Endodermal cell (in vitro differentiated cells): ENCODE data around the gene LSM7. TPM values are rescaled to one million over a fixed set of nuclear protein-coding genes. Genes with fewer than 3 reads are reported as not detected.
A peak's percentile ranks its signal among the peaks of the same experiment; 100 is the strongest.

ENCODE experiments used
- DNase-seq: peaks from one replicate; pipeline ENCODE4 v3.0.0-alpha.2; 2017
- H3K27ac ChIP-seq: 2 replicates; pipeline ENCODE4 v1.5.1; 2013; ENCODE audit warnings: mild to moderate bottlenecking, low read depth, low read length, moderate library complexity
- H3K27me3 ChIP-seq: 2 replicates; pipeline ENCODE4 v1.6.1; 2013; ENCODE audit warnings: mild to moderate bottlenecking, low read length, moderate library complexity; ENCODE audit not compliant: insufficient read depth, control insufficient read depth, poor library complexity, severe bottlenecking
- H3K36me3 ChIP-seq: 2 replicates; pipeline ENCODE4 v1.7.0; 2013; ENCODE audit warnings: mild to moderate bottlenecking, low read length, moderate library complexity; ENCODE audit not compliant: control insufficient read depth, insufficient read depth
- H3K4me1 ChIP-seq: one replicate; pipeline ENCODE4 v1.7.0; 2013; ENCODE audit warnings: low read length; ENCODE audit not compliant: control insufficient read depth, insufficient read depth
- H3K4me3 ChIP-seq: 2 replicates; pipeline ENCODE4 v1.5.1; 2013; ENCODE audit warnings: mild to moderate bottlenecking, low read length, moderate library complexity
- H3K9ac ChIP-seq: 2 replicates; pipeline ENCODE4 v1.6.1; 2013; ENCODE audit warnings: mild to moderate bottlenecking, low read length, moderate library complexity; ENCODE audit not compliant: poor library complexity, severe bottlenecking; ENCODE audit errors: extremely low read depth
- H3K9me3 ChIP-seq: 2 replicates; pipeline ENCODE4 v1.6.1; 2013; ENCODE audit warnings: mild to moderate bottlenecking, low read length, moderate library complexity; ENCODE audit not compliant: control insufficient read depth
- H3K27ac Mint-ChIP-seq: 2 replicates; pipeline ENCODE4 v1.8.0; 2020; ENCODE audit warnings: mixed read lengths
- H3K27me3 Mint-ChIP-seq: 2 replicates; pipeline ENCODE4 v1.8.0; 2021; ENCODE audit warnings: mild to moderate bottlenecking, mixed read lengths; ENCODE audit not compliant: insufficient read depth
- H3K36me3 Mint-ChIP-seq: 2 replicates; pipeline ENCODE4 v1.8.0; 2020; ENCODE audit warnings: low read depth, mixed read lengths
- H3K4me1 Mint-ChIP-seq: 2 replicates; pipeline ENCODE4 v1.8.0; 2020; ENCODE audit warnings: mixed read lengths
- H3K4me3 Mint-ChIP-seq: 2 replicates; pipeline ENCODE4 v1.8.0; 2020; ENCODE audit warnings: mild to moderate bottlenecking, moderate library complexity, mixed read lengths
- H3K9me3 Mint-ChIP-seq: 2 replicates; pipeline ENCODE4 v1.8.0; 2020; ENCODE audit warnings: mild to moderate bottlenecking, mixed read lengths
- CTCF ChIP-seq: fragments of 200-600 bp; sonication (generic); conservative IDR thresholded peaks from 2 replicates; pipeline ENCODE4 v1.5.0; 2021; ENCODE audit warnings: antibody characterized with exemption, mild to moderate bottlenecking
- WGBS, 2 experiments: methylation state at CpG; one replicate each; pipeline versions ENCODE4 v1.1.5 to v1.1.7; 2013; ENCODE audit warnings: missing lambda C conversion rate in 2 of 2, mixed read lengths in 1 of 2; ENCODE audit not compliant: insufficient coverage in 1 of 2, insufficient read length in 1 of 2; 5-methylcytosine and 5-hydroxymethylcytosine counted together
- total RNA-seq, 2 donors: library from RNA; stranded (reverse); fragmentation: NEBNext Ultra II Directional in 1 of 2; extraction: Animal tissue kit (Norgen Biotek cat#: 25700) in 1 of 2; gene quantifications; 2 replicates in 1 of 2; 3 replicates in 1 of 2; pipeline ENCODE4 v1.2.1, GENCODE V29; 2021

LSM7 gene
- total RNA-seq, 2 donors from 2014 or later = 141 to 149 TPM

DNA sequence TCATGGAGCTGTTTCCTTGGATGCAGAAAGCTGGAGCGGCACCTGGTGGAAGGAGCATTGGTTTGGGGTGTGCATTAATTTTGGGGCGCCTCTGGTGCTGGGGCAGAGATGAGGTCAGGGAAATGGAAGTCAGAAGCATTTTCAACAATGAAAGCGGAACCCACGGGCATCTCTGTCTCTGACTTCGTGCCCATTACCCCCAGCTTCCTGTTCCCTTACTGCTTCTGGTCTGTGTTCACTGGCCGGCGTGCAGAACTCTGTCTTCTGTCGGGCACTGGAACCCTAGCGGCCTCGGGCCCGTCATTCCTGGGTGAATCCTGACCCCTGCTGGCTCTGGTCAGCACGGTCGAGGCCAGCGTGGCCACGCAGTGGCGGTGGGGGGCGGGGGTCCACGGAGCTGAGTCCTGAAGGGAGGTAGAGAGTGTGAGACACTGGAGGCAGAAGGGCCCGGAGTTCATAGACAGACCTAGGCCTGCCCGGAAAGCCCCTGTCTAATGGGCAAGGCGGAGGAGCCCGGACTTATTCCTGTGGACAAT lies 12.5 kb downstream of the LSM7 start:
- H3K36me3 Mint-ChIP-seq = no peaks in the 10 kb centered on the region
- DNase-seq = peak; percentile 90
- peak; percentile 87 for TF ChIP-seq CTCF
- Histone ChIP-seq H3K4me3 (no peak overlapping the region), H3K4me1 (no peaks in the 10 kb centered on the region), H3K9me3 (peaks cover 15% of the 10 kb centered on the region), H3K27me3 (no peaks in the 10 kb centered on the region), H3K27ac (no peak overlapping the region), H3K9ac (no peak overlapping the region), H3K36me3 (no peaks in the 10 kb centered on the region)
- peaks cover 25% of the 10 kb centered on the region for H3K27me3 Mint-ChIP-seq
- peaks cover 14% of the 10 kb centered on the region for H3K9me3 Mint-ChIP-seq
- no peak overlapping the region for H3K4me3 Mint-ChIP-seq
- H3K4me1 Mint-ChIP-seq = peaks cover 3% of the 10 kb centered on the region
- H3K27ac Mint-ChIP-seq = no peak overlapping the region
- 42 to 46% methylated on average over 14 to 22 of the region's 22 CpGs for WGBS, 2 experiments

DNA sequence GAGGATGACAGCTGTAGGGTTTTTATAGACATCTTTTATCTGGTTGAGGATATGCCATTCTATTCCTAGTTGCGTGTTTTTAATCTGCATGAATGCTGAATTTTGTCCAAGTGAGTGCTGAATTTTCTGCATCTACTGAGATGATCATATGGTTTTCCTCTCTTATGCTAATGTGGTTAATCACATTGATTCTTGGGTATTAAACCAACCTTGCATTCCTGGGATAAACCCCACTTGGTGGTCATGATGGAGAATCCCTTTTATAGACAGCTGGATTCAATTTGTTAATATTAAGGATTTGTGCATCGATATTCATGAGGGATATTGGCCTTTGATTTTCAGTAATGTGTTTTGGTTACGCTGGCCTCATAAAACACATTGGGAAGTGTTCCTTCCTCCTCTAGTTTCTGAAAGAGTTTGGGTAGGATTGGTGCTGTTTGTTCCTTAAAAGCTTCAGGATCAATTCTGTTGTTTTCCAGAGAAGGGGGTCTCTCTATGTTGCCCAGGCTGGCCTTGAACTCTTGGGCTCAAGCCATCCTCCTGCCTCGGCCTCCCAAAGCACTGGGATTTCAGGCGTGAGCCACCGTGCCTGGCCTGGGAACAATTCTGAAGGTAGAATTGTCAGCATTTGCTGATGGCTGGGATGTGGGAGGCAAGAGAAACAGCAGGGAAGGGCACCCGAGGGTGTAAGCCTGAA lies 13.1 kb downstream of the LSM7 start:
- peaks cover 28% of the 10 kb centered on the region for H3K27me3 Mint-ChIP-seq
- peaks cover 3% of the 10 kb centered on the region for H3K4me1 Mint-ChIP-seq
- H3K9me3 Mint-ChIP-seq = peaks cover 14% of the 10 kb centered on the region
- TF ChIP-seq CTCF = no peak
- H3K9me3 ChIP-seq = peaks cover 15% of the 10 kb centered on the region
- no peak overlapping the region for H3K27ac Mint-ChIP-seq
- H3K9ac ChIP-seq = no peak overlapping the region
- H3K4me3 Mint-ChIP-seq = no peak overlapping the region
- no peak overlapping the region for H3K4me3 ChIP-seq
- H3K27ac ChIP-seq = no peak overlapping the region
- H3K4me1 ChIP-seq = no peaks in the 10 kb centered on the region
- H3K36me3 ChIP-seq = no peaks in the 10 kb centered on the region
- H3K27me3 ChIP-seq = peaks cover 2% of the 10 kb centered on the region
- DNase-seq = no peak
- no peaks in the 10 kb centered on the region for H3K36me3 Mint-ChIP-seq
- 88 to 92% methylated on average over 5 to 7 of the region's 7 CpGs for WGBS, 2 experiments

DNA sequence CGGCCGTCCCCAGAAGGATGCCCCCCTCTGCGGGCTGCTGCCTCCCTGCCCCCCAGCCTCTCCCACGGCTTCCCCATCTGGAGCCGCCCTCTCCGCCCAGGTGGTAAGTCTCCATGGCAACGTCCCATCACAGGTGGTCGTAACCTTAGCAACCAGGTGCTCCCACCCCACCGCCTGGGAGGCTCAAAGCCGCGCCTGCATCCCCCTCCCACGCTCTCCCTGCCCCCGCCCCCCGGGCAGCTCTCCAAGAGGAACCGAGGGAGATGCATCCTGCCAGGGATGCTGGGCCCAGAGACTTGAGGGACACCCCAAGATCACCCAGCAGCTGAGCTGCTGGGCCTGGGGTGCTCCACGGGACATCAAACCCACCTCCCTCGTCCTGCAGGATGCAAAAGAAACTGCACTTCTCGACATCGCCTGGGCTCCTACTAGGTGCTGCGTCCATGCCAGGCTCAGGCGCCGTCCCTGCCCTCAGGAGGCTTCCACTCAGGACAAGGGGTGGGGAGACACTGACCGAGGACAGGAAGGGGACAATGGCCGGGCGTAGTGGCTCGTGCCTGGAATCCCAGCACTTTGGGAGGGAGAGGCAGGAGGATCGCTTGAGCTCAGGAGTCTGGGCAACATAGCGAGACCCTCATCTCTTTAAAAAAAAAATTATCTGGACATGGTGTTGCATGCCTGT lies 15.4 kb downstream of the LSM7 start:
- Histone ChIP-seq H3K4me1 (no peaks in the 10 kb centered on the region), H3K4me3 (no peak overlapping the region), H3K27ac (no peak overlapping the region), H3K36me3 (no peaks in the 10 kb centered on the region), H3K27me3 (peaks cover 13% of the 10 kb centered on the region), H3K9me3 (peaks cover 15% of the 10 kb centered on the region), H3K9ac (no peak overlapping the region)
- TF ChIP-seq CTCF = peak; percentile 22
- Mint-ChIP-seq H3K36me3 (no peaks in the 10 kb centered on the region), H3K9me3 (peaks cover 14% of the 10 kb centered on the region), H3K4me1 (peaks cover 3% of the 10 kb centered on the region), H3K27me3 (peaks cover 48% of the 10 kb centered on the region), H3K27ac (no peak overlapping the region), H3K4me3 (no peak overlapping the region)
- no peak for DNase-seq
- WGBS, 2 experiments = 65 to 71% methylated on average over 18 to 28 of the region's 28 CpGs
